NCI-H1092 treated with DMSO at 0.1 percent for 48 hours (cell line): Measurements from ENCODE around the gene B3GAT2.
"Not testable (repeated sequence)": the region's sequence is repeated elsewhere in the genome, so short reads cannot be mapped to it uniquely, and the experiment has no call there.

Experiments
- DNase-seq: peaks from one replicate; lab custom pipeline; 2025; lab: John Stamatoyannopoulos, UW

Gene B3GAT2, protein sequence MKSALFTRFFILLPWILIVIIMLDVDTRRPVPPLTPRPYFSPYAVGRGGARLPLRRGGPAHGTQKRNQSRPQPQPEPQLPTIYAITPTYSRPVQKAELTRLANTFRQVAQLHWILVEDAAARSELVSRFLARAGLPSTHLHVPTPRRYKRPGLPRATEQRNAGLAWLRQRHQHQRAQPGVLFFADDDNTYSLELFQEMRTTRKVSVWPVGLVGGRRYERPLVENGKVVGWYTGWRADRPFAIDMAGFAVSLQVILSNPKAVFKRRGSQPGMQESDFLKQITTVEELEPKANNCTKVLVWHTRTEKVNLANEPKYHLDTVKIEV

GRCh38 chr6:70956451-70957283 lies at the start of gene B3GAT2:
B3GAT2 (minus strand) TSS chr6:70957060; CDS start chr6:70956429, 631 bp downstream.
- peak; percentile 3 for DNase-seq

DNA sequence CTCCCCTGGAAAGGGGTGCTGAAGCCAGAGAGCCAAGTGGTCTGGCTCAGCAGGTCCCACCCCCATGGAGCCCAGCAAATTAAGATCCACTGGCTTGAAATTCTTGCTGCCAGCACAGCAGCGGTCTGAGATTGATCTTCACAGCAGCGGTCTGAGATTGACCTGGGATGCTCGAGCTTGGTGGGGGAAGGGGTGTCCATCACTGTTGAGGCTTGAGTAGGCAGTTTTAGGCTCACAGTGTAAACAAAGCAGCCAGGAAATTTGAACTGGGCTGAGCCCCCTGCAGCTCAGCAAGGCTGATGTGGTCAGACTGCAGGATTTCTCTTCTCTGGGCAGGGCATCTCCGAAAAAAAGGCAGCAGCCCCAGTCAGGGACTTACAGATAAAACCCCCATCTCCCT lies 41.3 kb upstream of the B3GAT2 start:
- no peak for DNase-seq

DNA sequence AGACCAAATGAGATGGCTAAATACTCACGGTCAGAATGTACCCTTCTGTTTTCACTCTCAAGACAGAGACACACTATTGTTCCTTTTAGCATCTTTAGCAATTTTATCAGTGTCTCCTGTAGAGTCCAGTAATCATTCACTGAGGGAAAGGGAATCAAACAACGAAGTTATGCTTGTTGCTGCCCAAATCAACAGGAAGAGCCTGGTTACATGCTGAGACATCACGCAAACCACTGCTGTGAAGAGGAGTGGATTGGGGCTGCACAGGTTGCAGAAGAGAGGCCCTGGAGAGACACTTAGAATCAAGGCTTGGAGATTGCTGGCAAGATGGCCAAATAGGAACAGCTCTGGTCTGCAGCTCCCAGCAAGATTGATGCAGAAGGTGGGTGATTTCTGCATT lies 40.5 kb upstream of the B3GAT2 start:
- DNase-seq = no peak

DNA sequence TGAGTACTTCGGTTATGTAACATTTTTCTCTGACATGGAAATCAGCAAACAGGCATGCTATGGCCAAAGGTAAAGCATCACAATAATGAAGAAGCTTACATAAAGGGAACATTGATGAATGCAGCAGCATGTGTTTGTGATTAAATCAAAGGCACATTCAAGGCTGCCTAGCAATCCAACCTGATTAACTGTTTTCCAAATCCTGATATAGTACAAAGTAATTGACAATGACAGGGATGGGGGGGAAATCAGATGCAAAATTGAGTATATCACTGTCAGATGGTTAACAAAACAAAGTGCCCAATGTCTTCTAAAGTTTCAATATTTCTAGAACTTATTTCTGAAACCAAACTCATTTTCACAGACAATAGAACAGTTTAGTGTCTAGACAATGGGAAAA lies 39.2 kb upstream of the B3GAT2 start:
- no peak for DNase-seq

- no peak for DNase-seq
These were observed 38.6 kb upstream of the B3GAT2 start for GRCh38 chr6:70995411-70995810.

DNA sequence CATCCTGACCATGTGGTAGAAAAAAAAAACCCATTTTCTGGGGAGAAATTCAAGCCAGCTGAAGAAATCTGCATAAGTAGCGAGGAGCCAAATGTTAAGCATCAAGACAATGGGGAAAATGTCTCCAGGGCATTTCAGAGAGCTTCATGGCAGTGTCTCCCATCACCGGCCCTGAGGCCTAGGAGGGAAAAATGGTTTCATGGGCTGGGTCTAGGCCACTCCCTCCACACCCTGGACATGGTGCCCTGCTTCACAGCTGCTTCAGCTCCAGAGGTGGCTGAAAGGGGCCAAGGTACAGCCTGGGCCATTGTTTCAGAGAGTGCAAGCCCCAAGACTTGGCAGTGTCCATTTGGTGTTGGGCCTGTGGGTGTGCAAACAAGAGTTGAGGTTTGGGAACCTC lies 34.4 kb upstream of the B3GAT2 start:
- no peak for DNase-seq

DNA sequence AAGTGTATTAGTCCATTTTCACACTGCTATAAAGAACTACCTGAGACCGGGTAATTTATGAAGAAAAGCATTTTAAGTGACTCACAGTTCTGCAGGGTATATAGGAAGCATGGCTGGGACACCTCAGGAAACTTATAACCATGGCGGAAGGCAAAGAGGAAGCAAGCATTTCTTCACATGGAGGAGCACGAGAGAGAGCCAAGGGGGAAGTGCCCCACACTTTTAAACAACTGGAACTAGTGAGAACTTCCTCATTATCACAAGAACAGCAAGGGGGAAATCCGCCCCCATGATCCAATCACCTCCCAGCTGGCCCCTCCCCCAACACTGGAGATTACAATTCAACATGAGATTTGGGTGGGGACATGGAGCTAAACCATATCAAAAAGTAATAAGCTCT lies 28.3 kb upstream of the B3GAT2 start:
- no peak for DNase-seq

DNA sequence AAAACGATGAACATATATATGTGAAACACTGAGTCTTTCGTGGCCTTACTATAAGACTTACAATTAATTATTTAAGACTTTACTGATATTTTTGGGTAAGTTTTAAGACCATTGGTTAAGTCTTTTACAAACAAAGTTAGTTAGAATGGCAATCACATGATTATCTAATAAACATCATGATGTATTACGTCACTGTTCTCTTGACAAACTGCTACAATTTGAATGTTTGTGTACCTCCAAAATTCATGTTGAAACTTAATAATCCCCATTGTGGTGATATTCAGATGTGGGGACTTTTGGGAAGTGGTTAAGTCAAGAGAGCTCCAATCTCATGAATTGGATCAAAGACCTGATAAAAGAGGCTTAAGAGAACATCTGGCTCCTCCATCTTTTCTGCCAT lies 25.9 kb upstream of the B3GAT2 start:
- no peak for DNase-seq

DNA sequence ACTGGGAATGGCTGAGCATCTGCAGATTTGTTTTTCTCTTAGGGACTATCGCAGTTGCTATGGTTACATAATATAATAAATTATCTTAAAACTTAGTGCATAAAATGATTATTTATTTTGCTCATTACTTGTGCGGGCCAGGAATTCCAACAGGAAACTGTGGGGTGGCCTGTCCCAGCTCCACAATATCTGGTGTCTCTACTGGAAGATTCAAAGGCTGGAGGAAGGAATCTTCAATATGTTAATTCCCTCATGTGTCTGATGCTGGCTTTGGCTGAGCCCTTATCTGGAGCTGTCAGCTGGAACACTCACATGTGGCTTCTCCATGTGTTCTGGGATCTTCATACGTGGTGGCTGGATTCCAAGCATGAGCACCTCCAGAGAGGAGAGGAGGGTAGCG lies 23.9 kb upstream of the B3GAT2 start:
- DNase-seq = no peak

GRCh38 chr6:70973604-70974003 lies 16.7 kb upstream of the B3GAT2 start:
- no peak for DNase-seq

DNA sequence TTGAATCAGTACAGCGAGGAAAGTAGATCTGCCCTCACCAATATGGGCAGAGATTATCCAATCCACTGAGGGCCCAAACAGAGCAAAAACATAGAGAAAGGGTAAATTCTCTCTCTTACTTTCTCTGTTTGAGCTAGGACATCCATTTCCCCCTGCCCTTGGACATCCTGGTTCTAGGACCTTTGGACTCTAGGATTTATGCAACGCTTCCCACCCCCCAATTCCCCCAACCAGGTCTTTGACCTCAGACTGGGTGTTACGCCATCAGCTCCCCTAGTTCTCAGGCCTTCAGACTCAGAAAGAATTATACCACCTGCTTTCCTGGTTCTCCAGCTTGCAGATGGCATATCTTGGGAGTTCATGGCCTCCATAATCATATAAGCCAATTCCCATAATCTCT lies 10.2 kb upstream of the B3GAT2 start:
- DNase-seq = no peak

GRCh38 chr6:70957284-70957617 lies 391 bp upstream of the B3GAT2 start:
- DNase-seq = peak; percentile 6

DNA sequence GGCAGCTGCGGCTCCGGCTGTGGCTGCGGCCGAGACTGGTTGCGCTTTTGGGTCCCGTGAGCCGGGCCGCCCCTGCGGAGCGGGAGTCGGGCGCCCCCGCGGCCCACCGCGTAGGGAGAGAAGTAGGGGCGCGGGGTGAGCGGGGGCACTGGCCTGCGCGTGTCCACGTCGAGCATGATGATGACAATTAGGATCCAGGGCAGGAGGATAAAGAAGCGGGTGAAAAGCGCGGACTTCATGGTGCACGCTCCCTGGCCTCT lies 739 bp downstream of the B3GAT2 start:
- DNase-seq = no peak

- DNase-seq = peak; percentile 77
These were observed 1.2 kb downstream of the B3GAT2 start for GRCh38 chr6:70955441-70956190.

DNA sequence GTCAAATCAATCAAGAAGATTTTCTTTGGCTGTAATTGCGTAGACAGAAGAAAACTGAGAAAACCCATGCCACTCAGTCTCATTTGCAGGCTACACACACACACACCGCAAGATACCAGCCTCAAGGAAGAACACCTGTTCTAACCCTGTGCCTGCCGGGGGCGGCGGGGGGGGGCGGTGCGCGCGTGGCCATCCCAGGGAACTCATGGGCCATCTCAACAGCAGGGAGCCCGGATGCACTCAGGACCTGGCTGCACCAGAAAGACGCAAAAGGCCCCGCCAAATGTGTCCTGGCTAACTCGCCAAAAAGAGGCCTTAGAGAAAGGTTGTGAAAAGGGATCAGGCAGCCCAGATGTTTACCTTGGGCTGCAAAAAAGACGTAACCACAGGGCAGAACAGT lies 2.1 kb downstream of the B3GAT2 start:
- DNase-seq = no peak

GRCh38 chr6:70954176-70954575 lies 2.7 kb downstream of the B3GAT2 start:
- DNase-seq = no peak

DNA sequence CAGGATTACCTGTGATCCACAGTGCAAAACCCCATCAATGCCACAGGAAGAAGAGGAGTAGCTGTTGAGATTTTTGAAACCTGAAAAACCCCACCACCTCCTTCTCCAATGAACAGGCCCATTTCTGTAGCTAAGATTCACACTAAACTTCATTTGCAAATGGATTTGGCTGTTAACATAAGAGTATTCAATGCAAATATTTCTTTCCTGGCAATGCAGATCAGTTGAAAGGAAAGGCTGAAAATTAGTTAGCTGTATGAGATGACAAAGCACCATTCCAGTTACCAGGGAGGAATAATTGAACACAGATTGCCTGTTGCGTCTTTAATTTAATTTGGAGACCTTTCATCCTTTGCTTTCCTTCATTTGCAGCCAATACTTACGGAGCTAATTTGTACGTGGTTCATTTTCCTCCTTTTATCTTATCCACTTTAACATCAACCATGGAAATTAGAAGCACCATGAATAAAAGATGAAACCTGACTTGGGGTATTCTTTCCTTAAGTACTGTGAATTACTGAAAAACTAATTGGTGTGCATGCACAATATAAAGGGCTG lies 4.2 kb downstream of the B3GAT2 start:
- no peak for DNase-seq

GRCh38 chr6:70944321-70944720 lies 12.5 kb downstream of the B3GAT2 start:
- not testable (repeated sequence) for DNase-seq

DNA sequence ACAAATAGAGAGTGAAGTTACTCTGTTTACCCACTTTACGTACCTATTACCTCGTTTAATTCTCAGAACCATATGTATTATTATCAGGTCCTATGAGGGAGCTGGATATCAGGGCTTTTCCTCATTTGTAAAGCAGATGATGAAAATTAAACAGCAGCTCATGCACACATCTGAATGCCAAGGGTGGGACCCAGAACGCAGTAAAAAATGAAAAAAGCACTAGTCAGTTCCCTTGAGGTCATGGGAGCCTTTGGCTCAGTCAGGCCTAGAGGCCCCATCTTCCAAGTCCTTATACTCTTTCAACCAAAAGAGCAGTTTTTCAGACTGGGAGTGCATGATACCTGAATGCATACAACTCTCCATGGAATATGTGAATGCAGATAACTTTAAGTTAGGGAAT lies 23.0 kb downstream of the B3GAT2 start:
- no peak for DNase-seq

- DNase-seq = no peak
These were observed 51.1 kb downstream of the B3GAT2 start for GRCh38 chr6:70905742-70906141.

DNA sequence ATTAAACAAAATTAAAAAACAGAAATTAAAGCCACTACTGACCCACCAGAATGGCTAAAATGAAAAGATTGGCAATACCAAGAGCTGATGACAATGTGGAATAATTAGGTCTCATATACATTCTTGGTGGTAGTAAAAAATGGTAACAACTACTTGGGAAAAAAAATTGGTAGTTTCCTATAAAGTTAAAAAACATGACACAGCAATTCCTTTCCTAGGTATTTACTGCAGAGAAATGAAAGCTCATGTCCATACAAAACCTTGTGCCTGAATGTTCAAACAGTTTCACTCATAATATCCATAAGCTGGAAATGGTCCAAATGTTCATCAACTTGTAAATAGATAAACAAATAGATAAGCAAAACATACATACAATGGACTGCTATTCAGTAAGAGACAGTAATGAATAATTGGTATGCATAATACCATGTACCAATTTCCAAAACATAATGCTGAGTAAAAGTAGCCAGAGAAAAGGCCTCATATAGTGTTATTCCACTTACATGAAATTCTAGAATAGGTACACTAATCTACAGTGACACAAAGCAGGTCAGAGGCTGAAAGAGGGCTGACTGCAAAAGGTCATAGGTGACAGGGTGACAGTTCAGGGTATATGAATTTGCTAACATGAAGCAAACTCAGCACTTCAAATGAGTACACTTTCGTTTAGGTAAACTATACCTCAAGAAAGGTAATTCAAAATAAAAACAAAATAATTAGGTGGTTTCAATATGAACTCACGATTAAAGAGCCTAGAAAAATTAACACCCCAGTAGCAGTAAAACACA lies 53.0 kb downstream of the B3GAT2 start:
- no peak for DNase-seq

- no peak for DNase-seq
These were observed 55.5 kb downstream of the B3GAT2 start for GRCh38 chr6:70901324-70901723.
